Adipose tissue (tissue), 3 donors: ENCODE data around the gene GFI1. TPM values are rescaled to one million over a fixed set of nuclear protein-coding genes. Genes with fewer than 3 reads are reported as not detected.
"Not testable (repeated sequence)": the region's sequence is repeated elsewhere in the genome, so short reads cannot be mapped to it uniquely, and the experiment has no call there.

Source experiments
- H3K27ac ChIP-seq: one replicate; pipeline ENCODE4 v1.5.1; 2013; ENCODE audit warnings: low read depth, low read length
- WGBS, 3 donors: extraction: QIAGEN DNeasy Blood & Tissue Kit; methylation state at CpG; one replicate each; pipeline ENCODE4 v1.1.7; 2013; 5-methylcytosine and 5-hydroxymethylcytosine counted together
- polyA plus RNA-seq, 3 donors: library from polyadenylated mRNA; stranded (reverse); fragments of 200-250 nt; gene quantifications; one replicate each; pipeline ENCODE4 v1.2.3, GENCODE V29; 2013
- donor health status: healthy with polysubstance abuse.
- donor health status: Bipolar disorder and iron deficiency.
- donor health status: healthy.

Gene GFI1
- polyA plus RNA-seq = 1 to 10 TPM in 1 of 3 donors, under 1 TPM in 2; 0.22 to 4.9 (median 0.55) TPM

- no peak within 1 kb of the TSS for H3K27ac ChIP-seq
- WGBS, 3 donors = 1 to 3% (median 2%) methylated on average over 76 to 77 of the region's 77 CpGs
These were observed at the start of gene GFI1 for GRCh38 chr1:92486251-92487077. Gene GFI1 (minus strand): TSS chr1:92486925. CDS start chr1:92483487, 3,438 bp downstream.

- not testable (repeated sequence) for H3K27ac ChIP-seq
- WGBS, 3 donors = 89 to 96% (median 93%) methylated on average over 4 of the region's 4 CpGs
These were observed 45.6 kb upstream of the GFI1 start for GRCh38 chr1:92532371-92532770.

GRCh38 chr1:92531939-92532338 is 45.2 kb upstream of the GFI1 start:
- WGBS, 3 donors = 86 to 99% (median 94%) methylated on average over 3 of the region's 3 CpGs
- H3K27ac ChIP-seq = not testable (repeated sequence)

GRCh38 chr1:92527670-92528069 is 40.9 kb upstream of the GFI1 start:
- WGBS, 3 donors = 91 to 97% (median 91%) methylated on average over 2 of the region's 2 CpGs
- no peak overlapping the region for H3K27ac ChIP-seq

- 97 to 98% (median 98%) methylated on average over 9 of the region's 9 CpGs for WGBS, 3 donors
- not testable (repeated sequence) for H3K27ac ChIP-seq
These were observed 38.3 kb upstream of the GFI1 start for GRCh38 chr1:92524944-92525590.

GRCh38 chr1:92519043-92519442 is 32.3 kb upstream of the GFI1 start:
- H3K27ac ChIP-seq = no peak overlapping the region
- 71 to 76% (median 74%) methylated on average over 2 of the region's 2 CpGs for WGBS, 3 donors

GRCh38 chr1:92516574-92516973 is 29.8 kb upstream of the GFI1 start:
- H3K27ac ChIP-seq = no peak overlapping the region
- 83 to 86% (median 83%) methylated on average over 1 of the region's 1 CpG for WGBS, 3 donors

- H3K27ac ChIP-seq = no peak overlapping the region
- WGBS, 3 donors = 57 to 87% (median 68%) methylated on average over 3 of the region's 3 CpGs
These were observed 29.1 kb upstream of the GFI1 start for GRCh38 chr1:92515796-92516201.

GRCh38 chr1:92511541-92511940 is 24.8 kb upstream of the GFI1 start:
- 94 to 95% (median 95%) methylated on average over 4 of the region's 4 CpGs for WGBS, 3 donors
- no peak overlapping the region for H3K27ac ChIP-seq

- H3K27ac ChIP-seq = no peak overlapping the region
- WGBS, 3 donors = 94 to 100% (median 100%) methylated on average over 1 of the region's 1 CpG
These were observed 22.9 kb upstream of the GFI1 start for GRCh38 chr1:92509619-92510018.

- whole genome bisulfite sequencing, 3 donors = 62 to 68% (median 67%) methylated on average over 6 of the region's 6 CpGs
- no peak overlapping the region for H3K27ac ChIP-seq
These were observed 18.4 kb upstream of the GFI1 start for GRCh38 chr1:92505015-92505692.

GRCh38 chr1:92504291-92505014 is 17.7 kb upstream of the GFI1 start:
- H3K27ac ChIP-seq = no peak overlapping the region
- 71 to 76% (median 71%) methylated on average over 8 of the region's 8 CpGs for WGBS, 3 donors

GRCh38 chr1:92503926-92504285 is 17.2 kb upstream of the GFI1 start:
- no peak overlapping the region for H3K27ac ChIP-seq
- WGBS, 3 donors = 57 to 73% (median 61%) methylated on average over 6 of the region's 6 CpGs

GRCh38 chr1:92503043-92503925 is 16.6 kb upstream of the GFI1 start:
- WGBS, 3 donors = 79 to 82% (median 81%) methylated on average over 6 of the region's 6 CpGs

GRCh38 chr1:92502247-92502646 is 15.5 kb upstream of the GFI1 start:
- H3K27ac ChIP-seq = no peak overlapping the region

More at GRCh38 chr1:92503043-92503925, 16.6 kb upstream of the GFI1 start:
- H3K27ac ChIP-seq = no peak overlapping the region

- WGBS, 3 donors = 61 to 81% (median 79%) methylated on average over 1 of the region's 1 CpG
- no peak overlapping the region for H3K27ac ChIP-seq
These were observed 13.8 kb upstream of the GFI1 start for GRCh38 chr1:92500552-92500951.

GRCh38 chr1:92495392-92496063 is 8.8 kb upstream of the GFI1 start:
- H3K27ac ChIP-seq = no peak overlapping the region
- 68 to 71% (median 68%) methylated on average over 2 of the region's 2 CpGs for WGBS, 3 donors
